GM23338 (cell line): ENCODE data around the gene R3HDM2. TPM values are rescaled to one million over a fixed set of nuclear protein-coding genes. Genes with fewer than 3 reads are reported as not detected.
"Not testable (repeated sequence)": the region's sequence is repeated elsewhere in the genome, so short reads cannot be mapped to it uniquely, and the experiment has no call there.

Experiments
- ATAC-seq: fragments of 200-7000 bp; cut with Tn5 transposase; 3 replicates; pipeline ENCODE4 v1.9.1; 2020
- DNase-seq: peaks from one replicate; pipeline ENCODE4 v3.0.0-alpha.2; 2015; ENCODE audit warnings: low spot score
- H2AFZ ChIP-seq: fragments of 200-600 bp; sonication (generic); 2 replicates; pipeline ENCODE4 v1.8.0; 2016; ENCODE audit warnings: antibody characterized with exemption, mild to moderate bottlenecking, moderate library complexity
- H3F3A ChIP-seq: fragments of 200-600 bp; sonication (generic); replicated peaks from 2 replicates; pipeline ENCODE4 v1.8.0; 2017; ENCODE audit warnings: antibody characterized with exemption, mixed run types, low read depth
- H3K27ac ChIP-seq: fragments of 200-600 bp; sonication (generic); 2 replicates; pipeline ENCODE4 v1.6.1; 2016; ENCODE audit warnings: low read depth
- H3K27me3 ChIP-seq: fragments of 200-600 bp; sonication (generic); 2 replicates; pipeline ENCODE4 v1.8.0; 2016; ENCODE audit warnings: mild to moderate bottlenecking, mixed run types, moderate library complexity; ENCODE audit not compliant: insufficient read depth
- H3K36me3 ChIP-seq: fragments of 200-600 bp; sonication (generic); 2 replicates; pipeline ENCODE4 v1.8.0; 2016; ENCODE audit warnings: mild to moderate bottlenecking; ENCODE audit not compliant: insufficient read depth
- H3K4me1 ChIP-seq: fragments of 200-600 bp; sonication (generic); 2 replicates; pipeline ENCODE4 v1.8.0; 2016; ENCODE audit warnings: mild to moderate bottlenecking, moderate library complexity; ENCODE audit not compliant: insufficient read depth
- H3K4me2 ChIP-seq: fragments of 200-600 bp; sonication (generic); 2 replicates; pipeline ENCODE4 v1.7.1; 2017; ENCODE audit warnings: mixed run types
- H3K4me3 ChIP-seq: fragments of 200-600 bp; sonication (generic); 2 replicates; pipeline ENCODE4 v1.6.1; 2016; ENCODE audit warnings: mixed run types
- H3K79me2 ChIP-seq: fragments of 200-600 bp; sonication (generic); replicated peaks from 2 replicates; pipeline ENCODE4 v1.8.0; 2017; ENCODE audit warnings: mild to moderate bottlenecking; ENCODE audit not compliant: insufficient read depth
- H3K9me2 ChIP-seq: fragments of 200-600 bp; sonication (generic); 2 replicates; pipeline ENCODE4 v1.8.0; 2017; ENCODE audit not compliant: insufficient read depth
- H4K20me1 ChIP-seq: fragments of 200-600 bp; sonication (generic); replicated peaks from 2 replicates; pipeline ENCODE4 v1.8.0; 2017; ENCODE audit warnings: mild to moderate bottlenecking; ENCODE audit not compliant: insufficient read depth
- H3K27ac Mint-ChIP-seq: 2 replicates; pipeline ENCODE4 v1.8.0; 2020; ENCODE audit warnings: inconsistent platforms, mild to moderate bottlenecking, moderate library complexity, mixed read lengths
- H3K27me3 Mint-ChIP-seq: 3 replicates; pipeline ENCODE4 v1.8.0; 2022; ENCODE audit warnings: low read depth, mild to moderate bottlenecking, moderate library complexity, mixed read lengths, inconsistent platforms; ENCODE audit not compliant: insufficient read depth, poor library complexity
- H3K36me3 Mint-ChIP-seq: 3 replicates; pipeline ENCODE4 v1.8.0; 2021; ENCODE audit warnings: low read depth, mild to moderate bottlenecking, inconsistent platforms, moderate library complexity, mixed read lengths
- H3K4me1 Mint-ChIP-seq: 3 replicates; pipeline ENCODE4 v1.8.0; 2020; ENCODE audit warnings: mild to moderate bottlenecking, inconsistent platforms, mixed read lengths
- H3K4me3 Mint-ChIP-seq: 3 replicates; pipeline ENCODE4 v1.8.0; 2021; ENCODE audit warnings: moderate library complexity, mild to moderate bottlenecking, inconsistent platforms, mixed read lengths
- H3K9me3 Mint-ChIP-seq: 3 replicates; pipeline ENCODE4 v1.8.0; 2020; ENCODE audit warnings: moderate library complexity, mild to moderate bottlenecking, inconsistent platforms, mixed read lengths
- CREB1 ChIP-seq: fragments of 250-450 bp; sonication (Bioruptor Pico); IDR thresholded peaks from 2 replicates; pipeline ENCODE4 v1.5.0; 2020; ENCODE audit warnings: low read depth, mild to moderate bottlenecking, moderate library complexity
- EZH2 ChIP-seq: fragments of 200-600 bp; sonication (generic); IDR thresholded peaks from one replicate; pipeline ENCODE4 v1.8.0; 2017; ENCODE audit warnings: antibody characterized with exemption, mild to moderate bottlenecking, low read depth; ENCODE audit not compliant: unreplicated experiment
- EZH2phosphoT487 ChIP-seq: fragments of 200-600 bp; sonication (generic); IDR thresholded peaks from one replicate; pipeline ENCODE4 v1.8.1; 2018; ENCODE audit warnings: antibody characterized with exemption; ENCODE audit not compliant: unreplicated experiment
- JUNB ChIP-seq: IDR thresholded peaks from one replicate; pipeline ENCODE4 v1.6.1; 2016; ENCODE audit warnings: antibody characterized with exemption; ENCODE audit not compliant: unreplicated experiment
- POLR2AphosphoS5 ChIP-seq: IDR thresholded peaks from 2 replicates; pipeline ENCODE4 v1.6.1; 2016; ENCODE audit warnings: antibody characterized with exemption, low read depth
- ZNF114 ChIP-seq: fragments of 250-450 bp; sonication (Bioruptor Pico); IDR thresholded peaks from 2 replicates; pipeline ENCODE4 v1.5.0; 2020; ENCODE audit warnings: mild to moderate bottlenecking, moderate library complexity
- ZNF331 ChIP-seq: fragments of 250-450 bp; sonication (Bioruptor Pico); IDR thresholded peaks from 2 replicates; pipeline ENCODE4 v1.5.0; 2020; ENCODE audit warnings: low read depth, mild to moderate bottlenecking, moderate library complexity
- polyA plus RNA-seq: library from polyadenylated mRNA; unstranded; fragments of >200 nt; fragmentation: Nextera tagmentation; extraction: Ambion mirVana; gene quantifications from 2 replicates; pipeline ENCODE4 v1.2.1, GENCODE V29; 2016
- total RNA-seq: library from RNA; depleted of rRNA; stranded (reverse); fragments of >200 nt; shearing (Covaris generic); gene quantifications from 2 replicates; pipeline ENCODE4 v1.2.3, GENCODE V29; 2014
- TF ChIP-seq, protein P1 (sequence below): fragments of 250-450 bp; sonication (Bioruptor Pico); IDR thresholded peaks from 2 replicates; pipeline ENCODE4 v1.5.0; 2020; ENCODE audit warnings: mild to moderate bottlenecking, moderate library complexity
- TF ChIP-seq, protein P2 (sequence below): IDR thresholded peaks from 2 replicates; pipeline ENCODE4 v1.6.1; 2016; ENCODE audit warnings: antibody characterized with exemption

Gene R3HDM2
- total and polyA plus RNA-seq, 2 experiments from 2014 or later = 9.6 to 19.6 TPM

DNA sequence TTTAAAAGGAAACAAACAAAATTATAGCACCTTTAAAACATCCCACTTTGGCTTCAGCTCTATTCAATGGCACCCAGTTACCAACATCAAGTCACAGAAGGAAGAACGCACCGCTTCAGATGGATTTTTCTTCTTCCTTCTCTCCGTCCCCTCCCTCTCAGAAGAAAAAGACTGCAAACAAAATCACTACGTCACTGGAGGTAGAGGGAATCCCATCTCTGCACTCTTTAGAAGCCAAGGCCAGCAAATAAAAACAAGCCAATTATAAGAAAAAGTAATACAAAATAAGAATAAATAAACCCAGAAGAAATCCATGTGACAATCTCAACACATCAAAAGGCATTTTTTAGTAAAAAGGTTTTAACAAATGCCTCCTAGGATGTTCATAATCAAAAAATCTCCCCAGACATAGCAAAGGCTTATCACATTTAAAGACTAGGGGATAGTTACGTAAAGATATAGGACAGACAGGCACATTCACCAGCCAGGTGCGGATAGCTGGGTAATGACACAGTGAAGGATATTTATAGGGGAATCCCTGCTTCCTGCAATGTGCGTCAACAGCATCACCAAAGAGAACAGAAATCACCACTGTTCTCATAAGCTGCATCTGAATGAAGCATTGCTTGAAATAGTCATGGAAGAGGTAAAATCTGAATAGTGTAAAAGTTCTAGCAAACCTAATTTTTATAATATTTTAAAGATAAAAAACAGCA is 89.4 kb downstream of the R3HDM2 start (continued):
- TF ChIP-seq, protein P1, sequence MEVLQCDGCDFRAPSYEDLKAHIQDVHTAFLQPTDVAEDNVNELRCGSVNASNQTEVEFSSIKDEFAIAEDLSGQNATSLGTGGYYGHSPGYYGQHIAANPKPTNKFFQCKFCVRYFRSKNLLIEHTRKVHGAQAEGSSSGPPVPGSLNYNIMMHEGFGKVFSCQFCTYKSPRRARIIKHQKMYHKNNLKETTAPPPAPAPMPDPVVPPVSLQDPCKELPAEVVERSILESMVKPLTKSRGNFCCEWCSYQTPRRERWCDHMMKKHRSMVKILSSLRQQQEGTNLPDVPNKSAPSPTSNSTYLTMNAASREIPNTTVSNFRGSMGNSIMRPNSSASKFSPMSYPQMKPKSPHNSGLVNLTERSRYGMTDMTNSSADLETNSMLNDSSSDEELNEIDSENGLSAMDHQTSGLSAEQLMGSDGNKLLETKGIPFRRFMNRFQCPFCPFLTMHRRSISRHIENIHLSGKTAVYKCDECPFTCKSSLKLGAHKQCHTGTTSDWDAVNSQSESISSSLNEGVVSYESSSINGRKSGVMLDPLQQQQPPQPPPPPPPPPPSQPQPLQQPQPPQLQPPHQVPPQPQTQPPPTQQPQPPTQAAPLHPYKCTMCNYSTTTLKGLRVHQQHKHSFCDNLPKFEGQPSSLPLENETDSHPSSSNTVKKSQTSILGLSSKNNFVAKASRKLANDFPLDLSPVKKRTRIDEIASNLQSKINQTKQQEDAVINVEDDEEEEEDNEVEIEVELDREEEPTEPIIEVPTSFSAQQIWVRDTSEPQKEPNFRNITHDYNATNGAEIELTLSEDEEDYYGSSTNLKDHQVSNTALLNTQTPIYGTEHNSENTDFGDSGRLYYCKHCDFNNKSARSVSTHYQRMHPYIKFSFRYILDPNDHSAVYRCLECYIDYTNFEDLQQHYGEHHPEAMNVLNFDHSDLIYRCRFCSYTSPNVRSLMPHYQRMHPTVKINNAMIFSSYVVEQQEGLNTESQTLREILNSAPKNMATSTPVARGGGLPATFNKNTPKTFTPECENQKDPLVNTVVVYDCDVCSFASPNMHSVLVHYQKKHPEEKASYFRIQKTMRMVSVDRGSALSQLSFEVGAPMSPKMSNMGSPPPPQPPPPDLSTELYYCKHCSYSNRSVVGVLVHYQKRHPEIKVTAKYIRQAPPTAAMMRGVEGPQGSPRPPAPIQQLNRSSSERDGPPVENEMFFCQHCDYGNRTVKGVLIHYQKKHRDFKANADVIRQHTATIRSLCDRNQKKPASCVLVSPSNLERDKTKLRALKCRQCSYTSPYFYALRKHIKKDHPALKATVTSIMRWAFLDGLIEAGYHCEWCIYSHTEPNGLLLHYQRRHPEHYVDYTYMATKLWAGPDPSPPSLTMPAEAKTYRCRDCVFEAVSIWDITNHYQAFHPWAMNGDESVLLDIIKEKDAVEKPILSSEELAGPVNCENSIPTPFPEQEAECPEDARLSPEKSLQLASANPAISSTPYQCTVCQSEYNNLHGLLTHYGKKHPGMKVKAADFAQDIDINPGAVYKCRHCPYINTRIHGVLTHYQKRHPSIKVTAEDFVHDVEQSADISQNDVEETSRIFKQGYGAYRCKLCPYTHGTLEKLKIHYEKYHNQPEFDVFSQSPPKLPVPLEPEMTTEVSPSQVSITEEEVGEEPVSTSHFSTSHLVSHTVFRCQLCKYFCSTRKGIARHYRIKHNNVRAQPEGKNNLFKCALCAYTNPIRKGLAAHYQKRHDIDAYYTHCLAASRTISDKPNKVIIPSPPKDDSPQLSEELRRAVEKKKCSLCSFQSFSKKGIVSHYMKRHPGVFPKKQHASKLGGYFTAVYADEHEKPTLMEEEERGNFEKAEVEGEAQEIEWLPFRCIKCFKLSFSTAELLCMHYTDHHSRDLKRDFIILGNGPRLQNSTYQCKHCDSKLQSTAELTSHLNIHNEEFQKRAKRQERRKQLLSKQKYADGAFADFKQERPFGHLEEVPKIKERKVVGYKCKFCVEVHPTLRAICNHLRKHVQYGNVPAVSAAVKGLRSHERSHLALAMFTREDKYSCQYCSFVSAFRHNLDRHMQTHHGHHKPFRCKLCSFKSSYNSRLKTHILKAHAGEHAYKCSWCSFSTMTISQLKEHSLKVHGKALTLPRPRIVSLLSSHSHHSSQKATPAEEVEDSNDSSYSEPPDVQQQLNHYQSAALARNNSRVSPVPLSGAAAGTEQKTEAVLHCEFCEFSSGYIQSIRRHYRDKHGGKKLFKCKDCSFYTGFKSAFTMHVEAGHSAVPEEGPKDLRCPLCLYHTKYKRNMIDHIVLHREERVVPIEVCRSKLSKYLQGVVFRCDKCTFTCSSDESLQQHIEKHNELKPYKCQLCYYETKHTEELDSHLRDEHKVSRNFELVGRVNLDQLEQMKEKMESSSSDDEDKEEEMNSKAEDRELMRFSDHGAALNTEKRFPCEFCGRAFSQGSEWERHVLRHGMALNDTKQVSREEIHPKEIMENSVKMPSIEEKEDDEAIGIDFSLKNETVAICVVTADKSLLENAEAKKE (CRISPR knock-in tag) = no peak
- TF ChIP-seq, protein P2, sequence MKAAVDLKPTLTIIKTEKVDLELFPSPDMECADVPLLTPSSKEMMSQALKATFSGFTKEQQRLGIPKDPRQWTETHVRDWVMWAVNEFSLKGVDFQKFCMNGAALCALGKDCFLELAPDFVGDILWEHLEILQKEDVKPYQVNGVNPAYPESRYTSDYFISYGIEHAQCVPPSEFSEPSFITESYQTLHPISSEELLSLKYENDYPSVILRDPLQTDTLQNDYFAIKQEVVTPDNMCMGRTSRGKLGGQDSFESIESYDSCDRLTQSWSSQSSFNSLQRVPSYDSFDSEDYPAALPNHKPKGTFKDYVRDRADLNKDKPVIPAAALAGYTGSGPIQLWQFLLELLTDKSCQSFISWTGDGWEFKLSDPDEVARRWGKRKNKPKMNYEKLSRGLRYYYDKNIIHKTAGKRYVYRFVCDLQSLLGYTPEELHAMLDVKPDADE = no peak
- no peak for TF ChIP-seq ZNF114
- no peak for TF ChIP-seq POLR2AphosphoS5
- TF ChIP-seq EZH2phosphoT487 = no peak
- TF ChIP-seq ZNF331 (CRISPR knock-in tag) = no peak
- no peak for TF ChIP-seq EZH2

DNA sequence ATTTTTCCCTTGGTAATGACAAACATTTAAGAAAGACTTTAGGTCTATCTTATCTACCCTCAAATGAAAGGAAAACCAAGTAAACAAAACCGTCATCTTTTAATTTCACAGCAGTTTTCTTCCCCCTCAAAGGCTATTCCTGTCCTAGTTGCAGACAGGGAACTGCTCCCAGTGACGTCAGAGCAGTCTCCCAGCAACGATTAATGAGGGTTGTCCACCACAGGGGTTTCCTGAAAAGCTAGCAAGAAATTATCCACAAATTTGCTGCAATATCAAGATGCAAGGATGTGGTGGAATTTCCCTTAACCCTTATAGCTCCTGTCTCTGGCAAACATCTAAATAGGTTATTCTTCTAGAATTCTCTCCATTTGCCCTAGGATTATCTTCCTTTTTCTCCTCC is 90.7 kb downstream of the R3HDM2 start:
- Histone ChIP-seq H3K27me3 (no peaks in the 10 kb centered on the region), H3K4me2 (no peak overlapping the region), H3K9me2 (no peaks in the 10 kb centered on the region), H4K20me1 (no peaks in the 10 kb centered on the region), H2AFZ (no peak overlapping the region), H3K4me3 (no peak overlapping the region), H3K79me2 (no peaks in the 10 kb centered on the region), H3F3A (no peaks in the 10 kb centered on the region), H3K4me1 (peaks cover 25% of the 10 kb centered on the region), H3K27ac (no peak overlapping the region), H3K36me3 (no peaks in the 10 kb centered on the region)
- no peak for TF ChIP-seq ZNF331 (CRISPR knock-in tag)
- TF ChIP-seq POLR2AphosphoS5 = no peak
- TF ChIP-seq CREB1 = peak; percentile 56; the same call in 1 of the 2 replicates
- TF ChIP-seq JUNB = no peak
- no peak for TF ChIP-seq EZH2
- TF ChIP-seq ZNF114 = no peak
- Mint-ChIP-seq H3K27me3 (no peaks in the 10 kb centered on the region), H3K4me3 (no peak overlapping the region), H3K36me3 (no peaks in the 10 kb centered on the region; the same call in 1 of the 3 replicates), H3K27ac (peak overlapping the region; percentile 26; the same call in 1 of the 2 replicates), H3K9me3 (no peaks in the 10 kb centered on the region), H3K4me1 (peaks cover 32% of the 10 kb centered on the region)
- DNase-seq (peak; percentile 18), ATAC-seq (no peak)

DNA sequence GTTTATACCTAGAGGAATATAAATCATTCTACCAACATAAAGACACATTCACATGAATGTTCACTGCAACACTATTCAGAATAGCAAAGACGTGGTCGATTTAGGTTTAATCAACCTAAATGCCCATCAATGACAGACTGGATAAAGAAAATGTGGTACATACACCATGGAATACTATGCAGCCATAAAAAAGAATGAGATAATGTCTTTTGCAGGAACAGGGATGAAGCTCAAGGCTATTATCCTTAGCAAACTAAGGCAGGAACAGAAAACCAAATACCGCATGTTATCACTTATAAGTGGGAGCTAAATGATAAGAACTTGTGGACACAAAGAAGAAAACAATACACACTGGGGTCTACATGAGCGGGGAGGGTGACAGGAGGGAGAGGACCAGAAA is 94.5 kb downstream of the R3HDM2 start:
- not testable (repeated sequence) for H3K36me3 Mint-ChIP-seq, H3K9me2 ChIP-seq, H3K27me3 Mint-ChIP-seq, H3K4me3 ChIP-seq, H3K4me3 Mint-ChIP-seq, H3K9me3 Mint-ChIP-seq, H4K20me1 ChIP-seq, DNase-seq, H3K36me3 ChIP-seq, ATAC-seq, H3K79me2 ChIP-seq, H3K4me2 ChIP-seq, H2AFZ ChIP-seq, H3K27ac ChIP-seq, H3K27me3 ChIP-seq, H3K27ac Mint-ChIP-seq, H3F3A ChIP-seq
- peaks cover 10% of the 10 kb centered on the region for H3K4me1 ChIP-seq
- H3K4me1 Mint-ChIP-seq = peaks cover 13% of the 10 kb centered on the region
